A549 treated with Hydrocortisone at 1 μM for 4 hours (cell line): ENCODE measurements around the gene SPATA31D3. TPM values are rescaled to one million over a fixed set of nuclear protein-coding genes. Genes with fewer than 3 reads are reported as not detected.

Experiments
- total RNA-seq: library from RNA; stranded (reverse); fragments of 200-300 nt; extraction: Qiagen RNA extraction; gene quantifications from 5 replicates; pipeline ENCODE4 v1.2.3, GENCODE V29; 2022

Gene SPATA31D3
- total RNA-seq: not detected in 5 replicates

GRCh38 chr9:81943393-81943792, at the start of gene SPATA31D3:
Gene SPATA31D3 (plus strand): TSS chr9:81943500. CDS start chr9:81943586, 86 bp downstream.

GRCh38 chr9:81928305-81928704, 15.0 kb upstream of the SPATA31D3 start, which contains the start of gene SPATA31D4:
Gene SPATA31D4 (plus strand): TSS chr9:81928428. CDS start chr9:81928514, 86 bp downstream.

GRCh38 chr9:81988472-81988871, 45.2 kb downstream of the SPATA31D3 start, which contains the start of gene SPATA31D1:
Gene SPATA31D1 (plus strand): TSS chr9:81988772. CDS start chr9:81988819, 47 bp downstream.

Other genes with a start within 250 kb of the SPATA31D3 start
- not detected in 5 replicates for gene SPATA31D4, start 15.1 kb upstream of the SPATA31D3 start, total RNA-seq
- not detected in 5 replicates for gene SPATA31D1, start 45.3 kb downstream of the SPATA31D3 start, total RNA-seq